Glutamatergic neuron (in vitro differentiated cells): Measurements from ENCODE around the gene MGAT4B. TPM values are rescaled to one million over a fixed set of nuclear protein-coding genes. Genes with fewer than 3 reads are reported as not detected.

Experiments used
- DNase-seq: peaks from one replicate; pipeline ENCODE4 v3.0.0; 2022
- H3K27ac Mint-ChIP-seq: one replicate; pipeline ENCODE4 v1.8.0; 2020; ENCODE audit warnings: mild to moderate bottlenecking, mixed read lengths, inconsistent platforms; ENCODE audit not compliant: unreplicated experiment
- H3K27me3 Mint-ChIP-seq: one replicate; pipeline ENCODE4 v1.8.0; 2020; ENCODE audit warnings: mild to moderate bottlenecking, moderate library complexity, mixed read lengths, inconsistent platforms; ENCODE audit not compliant: unreplicated experiment
- H3K36me3 Mint-ChIP-seq: one replicate; pipeline ENCODE4 v1.8.0; 2020; ENCODE audit warnings: mild to moderate bottlenecking, mixed read lengths, inconsistent platforms; ENCODE audit not compliant: unreplicated experiment
- H3K4me1 Mint-ChIP-seq: one replicate; pipeline ENCODE4 v1.8.0; 2020; ENCODE audit warnings: mild to moderate bottlenecking, low read depth, mixed read lengths, inconsistent platforms; ENCODE audit not compliant: unreplicated experiment
- H3K4me3 Mint-ChIP-seq: one replicate; pipeline ENCODE4 v1.8.0; 2020; ENCODE audit warnings: mild to moderate bottlenecking, mixed read lengths, inconsistent platforms; ENCODE audit not compliant: unreplicated experiment
- H3K9me3 Mint-ChIP-seq: one replicate; pipeline ENCODE4 v1.8.0; 2020; ENCODE audit warnings: mild to moderate bottlenecking, moderate library complexity, mixed read lengths, inconsistent platforms; ENCODE audit not compliant: unreplicated experiment
- CTCF ChIP-seq: fragments of 200-600 bp; sonication (generic); IDR thresholded peaks from one replicate; pipeline ENCODE4 v1.5.0; 2021; ENCODE audit not compliant: partially characterized antibody, unreplicated experiment
- total RNA-seq: library from RNA; stranded (reverse); fragmentation: NEBNext Ultra II Directional; extraction: Animal tissue kit (Norgen Biotek cat#: 25700); gene quantifications from one replicate; pipeline ENCODE4 v1.2.1, GENCODE V29; 2021; ENCODE audit not compliant: unreplicated experiment

MGAT4B gene
- total RNA-seq, 1 donor from 2014 or later = 140 TPM

GRCh38 chr5:179777909-179778308, 28.8 kb downstream of the MGAT4B start:
- peaks cover 10% of the 10 kb centered on the region for H3K27me3 Mint-ChIP-seq
- no peak for DNase-seq
- H3K4me3 Mint-ChIP-seq = peak overlapping the region; percentile 71
- peaks cover 5% of the 10 kb centered on the region for H3K36me3 Mint-ChIP-seq
- peaks cover 31% of the 10 kb centered on the region for H3K4me1 Mint-ChIP-seq
- TF ChIP-seq CTCF = no peak
- H3K27ac Mint-ChIP-seq = peak overlapping the region; percentile 87
- peaks cover 10% of the 10 kb centered on the region for H3K9me3 Mint-ChIP-seq

DNA sequence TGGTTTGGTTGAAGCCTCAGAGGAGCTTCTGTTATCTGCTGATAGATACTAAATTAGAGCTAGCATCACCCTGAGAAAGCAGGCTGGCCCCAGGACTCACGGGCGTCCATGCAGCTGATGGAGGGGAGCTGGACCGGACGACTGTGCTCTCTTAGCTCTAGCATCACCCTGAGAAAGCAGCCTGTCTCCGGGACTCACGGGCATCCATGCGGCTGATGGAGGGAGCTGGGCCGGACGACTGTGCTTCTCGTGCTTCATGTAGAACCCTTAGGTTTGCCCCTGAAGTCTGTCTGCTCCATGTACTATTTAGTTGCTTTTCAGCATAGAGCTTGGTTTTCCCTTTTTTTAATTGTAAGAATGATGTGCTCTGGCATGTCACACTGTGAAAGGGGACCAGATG, 29.2 kb downstream of the MGAT4B start:
- no peak for TF ChIP-seq CTCF
- Mint-ChIP-seq H3K4me1 (peaks cover 31% of the 10 kb centered on the region), H3K36me3 (peaks cover 5% of the 10 kb centered on the region), H3K4me3 (peak overlapping the region; percentile 71), H3K9me3 (peaks cover 10% of the 10 kb centered on the region), H3K27ac (peak overlapping the region; percentile 87), H3K27me3 (peaks cover 10% of the 10 kb centered on the region)
- DNase-seq = no peak

GRCh38 chr5:179776411-179776938, 30.2 kb downstream of the MGAT4B start:
- no peak overlapping the region for H3K27ac Mint-ChIP-seq

GRCh38 chr5:179774442-179774841, 32.2 kb downstream of the MGAT4B start:
- peaks cover 10% of the 10 kb centered on the region for H3K27me3 Mint-ChIP-seq
- no peak for DNase-seq
- peaks cover 6% of the 10 kb centered on the region for H3K9me3 Mint-ChIP-seq
- H3K4me3 Mint-ChIP-seq = no peak overlapping the region
- H3K4me1 Mint-ChIP-seq = peaks cover 21% of the 10 kb centered on the region
- H3K27ac Mint-ChIP-seq = no peak overlapping the region
- no peak for TF ChIP-seq CTCF
- peaks cover 5% of the 10 kb centered on the region for H3K36me3 Mint-ChIP-seq

More at GRCh38 chr5:179776411-179776938, 30.2 kb downstream of the MGAT4B start:
- Mint-ChIP-seq H3K36me3 (peaks cover 5% of the 10 kb centered on the region), H3K27me3 (peaks cover 10% of the 10 kb centered on the region), H3K4me1 (peaks cover 31% of the 10 kb centered on the region), H3K9me3 (peaks cover 8% of the 10 kb centered on the region), H3K4me3 (no peak overlapping the region)
- TF ChIP-seq CTCF = no peak
- DNase-seq = no peak

- peaks cover 21% of the 10 kb centered on the region for H3K4me1 Mint-ChIP-seq
- peaks cover 5% of the 10 kb centered on the region for H3K36me3 Mint-ChIP-seq
- no peak for DNase-seq
- H3K27me3 Mint-ChIP-seq = peaks cover 5% of the 10 kb centered on the region
- H3K9me3 Mint-ChIP-seq = peaks cover 4% of the 10 kb centered on the region
- no peak overlapping the region for H3K4me3 Mint-ChIP-seq
- H3K27ac Mint-ChIP-seq = no peak overlapping the region
- no peak for TF ChIP-seq CTCF
Measured at GRCh38 chr5:179773686-179774040, 33.0 kb downstream of the MGAT4B start.
